Activated CD4-positive, alpha-beta T cell treated with anti-CD3 and anti-CD28 coated beads for 48 hours (primary cell): ENCODE measurements around the gene UBXN4.
"Not testable (repeated sequence)": the region's sequence is repeated elsewhere in the genome, so short reads cannot be mapped to it uniquely, and the experiment has no call there.

Experiments used
- DNase-seq: peaks from one replicate; pipeline ENCODE4 v3.0.0-alpha.2; 2020

UBXN4 gene

DNA sequence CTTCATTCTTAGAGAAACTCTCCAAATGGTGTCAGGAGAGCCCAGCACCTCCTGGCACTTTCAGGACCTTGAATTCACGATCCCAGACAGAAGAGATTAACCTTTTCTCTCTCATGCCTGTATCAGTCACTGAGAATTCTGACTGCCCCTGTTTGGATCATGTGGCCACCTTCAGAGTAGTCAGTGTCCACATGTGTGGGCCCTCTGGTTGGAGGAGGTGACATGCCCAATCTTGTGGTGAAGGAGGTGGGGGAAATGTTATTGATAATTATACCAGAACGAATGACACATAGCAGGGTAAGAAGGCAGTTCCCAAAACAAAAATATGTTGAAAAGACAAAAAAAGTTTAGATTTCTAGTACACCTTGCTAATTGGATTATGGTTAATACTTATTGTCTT is 31.7 kb downstream of the UBXN4 start:
- DNase-seq = no peak

GRCh38 chr2:135773917-135774316 is 32.3 kb downstream of the UBXN4 start:
- no peak for DNase-seq

DNA sequence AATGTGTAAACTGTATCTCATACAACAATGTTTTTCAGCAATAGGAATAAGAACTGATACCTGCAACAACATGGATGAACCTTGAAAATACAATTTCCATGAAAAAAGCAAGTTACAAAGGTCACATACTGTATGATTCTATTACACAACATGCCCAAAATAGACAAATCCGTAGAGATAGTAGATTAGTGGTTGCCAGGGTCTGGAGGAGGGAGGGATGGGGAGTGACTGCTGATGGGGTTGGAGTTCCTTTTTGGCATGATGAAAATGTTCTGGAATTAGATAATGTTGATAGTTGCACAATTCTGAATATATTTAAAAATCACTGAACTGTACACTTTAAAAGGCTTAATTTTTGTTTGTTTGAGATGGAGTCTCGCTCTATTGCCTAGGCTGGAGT is 33.8 kb downstream of the UBXN4 start:
- no peak for DNase-seq

DNA sequence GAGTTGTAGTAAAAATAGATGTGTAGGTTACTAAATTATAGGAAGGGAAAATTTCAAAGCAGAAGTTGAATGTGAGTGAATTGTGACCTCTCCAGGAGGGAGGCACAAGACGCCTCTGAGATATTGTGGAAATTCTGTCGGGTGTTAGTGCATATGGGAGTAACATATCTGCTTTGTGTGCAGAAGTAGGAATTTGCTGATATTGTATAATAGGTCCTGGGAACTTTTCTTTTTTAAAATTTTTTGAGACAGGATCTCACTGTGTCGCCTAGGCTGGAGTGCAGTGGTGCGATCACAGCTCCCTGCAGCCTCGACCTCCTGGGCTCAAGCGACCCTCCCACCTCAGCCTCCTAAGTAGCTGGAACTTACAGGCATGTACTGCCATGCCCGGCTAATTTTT is 34.7 kb downstream of the UBXN4 start:
- no peak for DNase-seq

DNA sequence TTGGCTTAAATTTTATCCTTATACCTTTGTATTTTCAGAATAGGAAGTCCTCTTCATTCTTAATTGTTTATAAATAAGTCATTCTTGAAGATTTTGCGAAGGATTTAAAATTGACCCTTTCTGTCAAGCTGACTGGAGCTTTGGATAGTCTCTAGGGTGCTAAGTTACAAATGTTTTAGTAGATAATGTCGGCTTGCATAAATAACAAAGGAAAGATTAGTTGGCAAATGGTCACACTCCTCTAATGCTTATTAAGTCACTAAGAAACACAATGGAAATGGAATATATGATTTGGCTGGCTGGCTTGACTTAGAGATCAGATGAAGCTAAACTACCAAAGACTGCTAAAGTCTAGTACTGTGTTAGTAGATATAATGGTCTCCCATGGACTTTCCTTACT is 40.6 kb downstream of the UBXN4 start:
- no peak for DNase-seq

DNA sequence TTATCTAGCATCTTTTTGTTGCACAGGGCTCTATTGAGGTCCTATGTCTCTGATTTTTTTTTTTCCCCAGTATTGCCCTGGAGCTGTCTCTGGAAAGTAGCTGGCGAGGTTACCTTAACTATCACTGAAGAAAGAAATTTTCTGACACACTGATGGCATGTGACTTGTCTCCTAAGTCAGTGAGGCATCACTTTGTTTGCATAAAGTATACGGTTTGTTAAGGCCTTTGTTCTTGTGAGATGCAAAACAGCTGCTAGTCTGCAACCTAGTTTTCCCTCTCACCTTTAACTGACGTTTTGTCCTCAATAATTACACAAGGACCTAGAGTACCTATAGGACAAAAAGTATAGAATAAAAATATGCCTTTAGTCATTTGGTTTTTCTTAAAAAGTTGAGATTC is 41.8 kb downstream of the UBXN4 start:
- DNase-seq = no peak

GRCh38 chr2:135785032-135785431 is 43.4 kb downstream of the UBXN4 start:
- no peak for DNase-seq

DNA sequence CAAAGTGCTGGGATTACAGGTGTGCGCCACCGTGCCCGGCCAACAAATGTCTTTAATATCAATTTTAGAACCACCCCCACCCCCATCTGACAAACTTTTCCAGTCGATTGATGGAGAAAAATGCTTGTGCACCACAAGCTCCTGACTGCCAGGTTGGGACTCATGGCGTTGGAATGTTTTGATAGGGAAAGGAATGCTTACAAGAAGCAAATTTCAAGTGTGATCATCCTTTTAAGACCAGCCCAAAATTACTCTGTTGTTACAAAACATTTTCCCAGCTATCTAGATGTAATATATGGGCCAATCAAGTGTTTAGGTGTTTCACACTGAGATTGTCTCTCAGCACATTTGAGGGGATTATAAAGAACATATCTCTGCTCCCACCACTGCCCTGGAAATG is 45.2 kb downstream of the UBXN4 start:
- DNase-seq = no peak

GRCh38 chr2:135790423-135790822 is 48.8 kb downstream of the UBXN4 start:
- no peak for DNase-seq

- no peak for DNase-seq
Observed at GRCh38 chr2:135791418-135792190, 49.9 kb downstream of the UBXN4 start.

DNA sequence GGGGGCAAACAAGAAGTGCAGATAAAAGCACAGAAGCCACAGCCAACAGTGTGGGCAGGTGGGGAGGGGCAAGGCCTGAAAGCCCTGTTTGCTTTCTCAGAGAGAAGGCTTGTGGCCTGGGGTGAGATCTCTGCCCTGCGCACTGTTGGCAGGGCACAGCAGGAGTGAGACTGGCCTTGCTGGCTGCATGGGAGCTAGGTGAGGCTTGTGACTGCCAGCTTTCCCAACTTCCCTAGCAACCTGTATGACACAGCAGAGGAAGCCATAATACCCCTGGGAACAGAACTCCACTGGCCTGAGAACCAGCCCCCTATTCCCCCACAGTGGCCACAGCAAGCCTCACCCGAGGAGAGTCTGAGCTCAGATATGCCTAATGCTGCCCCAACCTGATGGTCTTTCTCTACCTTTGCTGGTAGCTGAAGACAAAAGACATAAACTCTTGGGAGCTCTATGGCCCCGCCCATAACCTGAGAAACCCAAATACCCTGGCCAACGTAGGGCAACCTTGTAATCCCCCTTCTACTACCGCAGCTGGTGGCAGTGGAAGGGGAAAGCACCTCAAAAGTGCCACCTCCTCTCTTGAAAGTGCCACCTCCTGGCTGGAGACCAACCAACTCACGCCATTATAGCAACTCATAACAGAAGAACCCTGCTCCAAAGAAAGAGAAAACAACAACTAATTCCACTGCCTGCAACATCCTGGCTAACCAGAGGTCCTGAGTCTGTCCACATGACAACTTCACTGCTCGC is 50.9 kb downstream of the UBXN4 start:
- DNase-seq = no peak

- DNase-seq = not testable (repeated sequence)
Observed at GRCh38 chr2:135795641-135796040, 54.0 kb downstream of the UBXN4 start.

GRCh38 chr2:135796606-135797005 is 55.0 kb downstream of the UBXN4 start:
- DNase-seq = no peak

GRCh38 chr2:135797497-135798274 is 56.0 kb downstream of the UBXN4 start:
- DNase-seq = peak; percentile 89

- no peak for DNase-seq
Observed at GRCh38 chr2:135798275-135798705, 56.6 kb downstream of the UBXN4 start.

DNA sequence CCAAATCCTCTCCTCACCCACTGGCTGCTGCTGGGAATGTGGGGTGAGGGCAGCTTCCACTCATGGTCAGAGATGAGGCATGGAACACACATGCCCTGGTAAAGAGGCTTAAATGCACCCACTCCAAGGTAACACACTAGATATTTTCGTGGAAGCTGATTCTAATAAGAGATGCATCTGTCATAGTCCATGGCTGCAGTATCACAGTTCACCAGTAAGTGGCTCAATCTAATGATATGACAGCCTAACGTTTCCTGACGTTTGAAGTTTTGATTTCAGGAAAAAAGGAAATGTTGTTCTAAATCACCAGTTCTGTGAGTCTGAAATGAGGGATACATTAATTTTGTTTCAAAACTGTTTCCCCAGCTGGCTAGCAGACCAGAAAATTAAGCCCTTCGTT is 57.1 kb downstream of the UBXN4 start:
- no peak for DNase-seq

DNA sequence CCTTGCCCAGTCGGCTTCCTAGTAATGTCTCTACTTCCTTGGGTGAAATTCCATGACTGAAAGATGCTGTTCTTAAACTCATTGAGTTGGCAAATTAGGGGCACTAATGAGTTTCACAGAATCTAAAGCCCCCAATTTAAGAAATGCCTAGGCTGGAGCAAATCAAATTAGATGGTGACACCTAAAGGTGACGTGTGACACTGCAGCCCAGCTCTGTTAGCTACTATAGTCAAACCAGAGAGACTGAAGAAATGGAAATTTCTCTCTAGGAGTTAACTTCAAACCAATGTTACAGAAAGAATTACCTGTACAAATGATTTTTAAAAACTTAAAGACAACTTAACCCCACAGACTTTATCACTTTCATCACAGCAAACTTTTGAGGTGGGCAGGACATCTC is 58.1 kb downstream of the UBXN4 start:
- DNase-seq = no peak

- no peak for DNase-seq
Observed at GRCh38 chr2:135800513-135801460, 59.1 kb downstream of the UBXN4 start.

- no peak for DNase-seq
Observed at GRCh38 chr2:135802350-135802749, 60.7 kb downstream of the UBXN4 start.

DNA sequence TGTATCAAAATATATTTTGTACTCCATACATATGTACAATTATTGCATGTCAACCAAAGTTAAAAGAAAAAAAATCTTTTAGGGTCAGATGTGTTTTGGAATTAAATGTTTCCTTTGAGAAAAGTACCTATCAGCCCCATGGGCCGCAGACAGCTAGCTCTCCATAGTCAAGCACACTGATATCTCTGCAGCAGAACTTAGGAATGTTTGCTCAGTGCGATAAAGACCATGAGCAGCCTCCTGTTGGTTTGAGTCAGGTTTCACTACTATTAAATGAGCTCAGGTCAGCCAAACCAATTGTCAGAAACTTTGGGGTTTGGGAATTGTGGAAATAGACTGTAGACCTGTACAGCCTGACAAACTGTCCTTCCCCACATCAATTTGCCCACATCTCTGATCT is 61.6 kb downstream of the UBXN4 start:
- DNase-seq = no peak

GRCh38 chr2:135807874-135808273 is 66.2 kb downstream of the UBXN4 start:
- DNase-seq = not testable (repeated sequence)

GRCh38 chr2:135812907-135813511 is 71.4 kb downstream of the UBXN4 start:
- DNase-seq = no peak
